ENCODE results near the gene NOC2L. TPM values are rescaled to one million over a fixed set of nuclear protein-coding genes. Genes with fewer than 3 reads are reported as not detected.

Gene NOC2L
- total RNA-seq, 1 donor from 2014 or later: 106 TPM

GRCh38 chr1:970242-970972 is 11.4 kb upstream of the NOC2L start:
- H3K36me3 Mint-ChIP-seq (ENCODE audit: low read depth): no peaks in the 10 kb centered on the region
- no peak overlapping the region for H3K27ac Mint-ChIP-seq (ENCODE audit: unreplicated experiment)
- no peaks in the 10 kb centered on the region for H3K9me3 Mint-ChIP-seq
- no peak for TF ChIP-seq CTCF (conservative IDR thresholded peaks at IDR 0.05)
- H3K4me1 Mint-ChIP-seq: no peaks in the 10 kb centered on the region
- H3K27me3 Mint-ChIP-seq (ENCODE audit: low read depth): peaks cover 63% of the 10 kb centered on the region
- no peak overlapping the region for H3K4me3 Mint-ChIP-seq
- no peak for DNase-seq (ENCODE audit: low read depth, low spot score)

- Mint-ChIP-seq H3K4me3 (no peak overlapping the region), H3K36me3 (ENCODE audit: low read depth) (no peaks in the 10 kb centered on the region), H3K9me3 (no peaks in the 10 kb centered on the region), H3K27ac (ENCODE audit: unreplicated experiment) (no peak overlapping the region), H3K4me1 (no peaks in the 10 kb centered on the region), H3K27me3 (ENCODE audit: low read depth) (peaks cover 59% of the 10 kb centered on the region)
- DNase-seq (ENCODE audit: low read depth, low spot score): no peak
- no peak for TF ChIP-seq CTCF (conservative IDR thresholded peaks at IDR 0.05)
Measured at GRCh38 chr1:969260-969855, 10.3 kb upstream of the NOC2L start.

- no peaks in the 10 kb centered on the region for H3K36me3 Mint-ChIP-seq (ENCODE audit: low read depth)
- H3K27ac Mint-ChIP-seq (ENCODE audit: unreplicated experiment): no peak overlapping the region
- peak overlapping the region; percentile 10 for H3K4me3 Mint-ChIP-seq
- H3K9me3 Mint-ChIP-seq: no peaks in the 10 kb centered on the region
- peaks cover 56% of the 10 kb centered on the region for H3K27me3 Mint-ChIP-seq (ENCODE audit: low read depth)
- no peak for TF ChIP-seq CTCF (conservative IDR thresholded peaks at IDR 0.05)
- no peak for DNase-seq (ENCODE audit: low read depth, low spot score)
- H3K4me1 Mint-ChIP-seq: no peaks in the 10 kb centered on the region
Measured at GRCh38 chr1:967466-968343, 8.6 kb upstream of the NOC2L start.

GRCh38 chr1:966704-967300 is 7.7 kb upstream of the NOC2L start:
- TF ChIP-seq CTCF (conservative IDR thresholded peaks at IDR 0.05): no peak
- DNase-seq (ENCODE audit: low read depth, low spot score): no peak
- Mint-ChIP-seq H3K27ac (ENCODE audit: unreplicated experiment) (no peak overlapping the region), H3K9me3 (no peaks in the 10 kb centered on the region), H3K27me3 (ENCODE audit: low read depth) (peaks cover 52% of the 10 kb centered on the region), H3K4me3 (peak overlapping the region; percentile 31), H3K36me3 (ENCODE audit: low read depth) (no peaks in the 10 kb centered on the region), H3K4me1 (no peaks in the 10 kb centered on the region)

- Mint-ChIP-seq H3K27ac (ENCODE audit: unreplicated experiment) (no peak within 1 kb of the TSS), H3K4me1 (no peaks in the 10 kb centered on the region), H3K27me3 (ENCODE audit: low read depth) (peaks cover 47% of the 10 kb centered on the region), H3K36me3 (ENCODE audit: low read depth) (no peaks in the 10 kb centered on the region), H3K9me3 (no peaks in the 10 kb centered on the region), H3K4me3 (peak within 1 kb of the TSS; percentile 31)
- no peak for DNase-seq (ENCODE audit: low read depth, low spot score)
- no peak for TF ChIP-seq CTCF (conservative IDR thresholded peaks at IDR 0.05)
Measured at GRCh38 chr1:966135-966703, 7.2 kb upstream of the NOC2L start, which contains the start of gene PLEKHN1. PLEKHN1 (plus strand) TSS chr1:966482; CDS start chr1:966532, 50 bp downstream.

Data from neural crest cell (in vitro differentiated cells).